ENCODE measurements around the gene CNOT6L.
"Not testable (repeated sequence)": the region's sequence is repeated elsewhere in the genome, so short reads cannot be mapped to it uniquely, and the experiment has no call there.

The CNOT6L gene

GRCh38 chr4:77777135-77777807 lies 41.9 kb downstream of the CNOT6L start:
- DNase-seq, result no peak

DNA sequence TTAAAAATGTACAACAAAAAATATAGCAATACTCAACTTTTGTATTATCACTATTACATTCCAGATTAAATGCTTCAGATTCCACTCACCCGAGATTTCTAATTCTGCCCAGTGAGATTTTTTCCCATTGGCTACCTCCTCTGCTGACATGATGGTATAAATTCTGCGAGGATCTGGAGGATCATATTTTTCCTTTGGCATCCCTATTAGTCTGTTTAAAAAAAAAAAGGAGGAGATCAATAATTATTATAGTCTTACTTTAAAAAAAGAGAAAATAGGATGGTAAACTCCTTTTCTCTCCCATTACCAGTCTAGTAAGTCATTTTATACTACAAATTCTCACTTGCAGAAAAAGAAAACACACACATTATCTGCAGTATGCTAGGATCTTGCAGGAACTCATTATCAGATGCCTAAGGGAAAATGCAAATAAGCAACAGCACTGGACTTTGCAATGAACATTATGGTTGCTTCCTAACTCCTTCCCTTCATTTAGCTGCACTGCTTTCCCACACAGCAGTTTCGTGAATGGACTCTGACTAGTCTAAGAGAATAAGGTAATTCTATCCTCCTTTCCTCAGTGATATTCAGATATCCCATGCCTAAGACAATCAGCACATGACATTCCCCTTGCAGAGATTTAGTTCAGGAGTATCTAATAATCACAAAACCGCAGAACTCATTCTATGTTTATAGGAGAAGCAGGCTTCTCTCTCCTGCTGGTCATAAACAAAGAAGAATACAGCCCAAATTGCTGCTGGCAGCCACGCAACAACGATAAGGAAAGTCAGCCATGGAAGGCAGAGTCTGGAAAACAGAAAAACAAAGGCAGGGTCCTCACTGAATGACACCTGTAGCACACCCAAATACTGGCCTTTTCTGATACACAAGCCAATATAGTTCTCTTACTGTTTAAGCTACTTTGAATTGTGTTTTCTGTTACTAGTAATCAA lies 42.7 kb downstream of the CNOT6L start:
- DNase-seq, result no peak

DNA sequence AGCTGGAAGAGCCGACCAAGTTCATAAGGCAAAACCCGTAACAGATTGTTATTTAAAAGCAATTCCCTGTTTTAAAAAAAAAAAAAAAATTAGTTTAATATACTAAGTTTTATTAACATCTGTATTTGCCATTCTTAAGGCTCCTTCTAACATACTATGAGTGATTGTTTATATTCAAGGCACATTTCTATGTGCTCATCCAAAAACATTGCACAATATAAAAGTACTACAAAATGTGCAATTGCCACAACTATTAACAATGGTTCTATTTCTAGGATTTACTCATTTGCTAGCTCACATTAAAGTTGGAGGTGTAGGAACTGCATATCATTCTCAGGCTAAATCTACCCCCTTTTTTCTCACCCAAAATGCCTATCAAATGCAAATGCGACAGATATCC lies 46.1 kb downstream of the CNOT6L start:
- DNase-seq, result no peak

DNA sequence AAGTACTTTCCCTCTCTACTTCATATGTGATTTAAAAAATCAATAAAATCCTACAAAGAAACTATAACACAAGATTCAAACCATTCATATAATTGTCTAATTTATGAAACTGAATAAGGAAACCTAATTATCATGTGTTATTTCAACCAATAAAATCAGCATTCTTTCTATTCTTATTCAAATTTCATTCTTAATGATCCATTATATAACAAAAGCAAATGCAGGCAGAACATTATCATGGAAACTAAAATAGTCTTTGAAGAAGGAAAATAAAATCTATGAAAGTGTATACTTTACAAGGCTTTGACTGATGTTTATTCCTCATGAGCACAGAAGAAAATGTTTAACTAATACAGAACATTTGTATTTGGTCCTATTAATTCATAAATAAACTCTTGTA lies 47.6 kb downstream of the CNOT6L start:
- DNase-seq, result no peak

- no peak for DNase-seq
These were observed 53.4 kb downstream of the CNOT6L start for GRCh38 chr4:77765720-77766119.

DNA sequence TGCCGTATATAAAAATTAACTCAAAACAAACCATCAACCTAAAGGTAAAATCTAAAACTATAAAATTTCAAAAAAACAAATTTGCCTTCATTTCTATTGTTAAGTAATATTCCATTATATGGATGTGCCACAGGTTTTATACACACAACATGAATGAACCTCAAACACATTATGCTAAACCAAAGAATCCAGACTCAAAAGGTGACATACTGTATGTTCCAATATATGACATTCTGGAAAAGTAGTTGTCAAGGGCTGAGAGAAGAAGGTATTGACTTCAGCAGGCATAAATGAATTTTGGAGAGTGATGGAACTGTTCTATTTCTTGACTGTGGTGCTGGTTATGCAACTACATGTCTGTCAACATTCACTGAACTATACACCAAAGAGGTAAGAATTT lies 56.6 kb downstream of the CNOT6L start:
- no peak for DNase-seq

DNA sequence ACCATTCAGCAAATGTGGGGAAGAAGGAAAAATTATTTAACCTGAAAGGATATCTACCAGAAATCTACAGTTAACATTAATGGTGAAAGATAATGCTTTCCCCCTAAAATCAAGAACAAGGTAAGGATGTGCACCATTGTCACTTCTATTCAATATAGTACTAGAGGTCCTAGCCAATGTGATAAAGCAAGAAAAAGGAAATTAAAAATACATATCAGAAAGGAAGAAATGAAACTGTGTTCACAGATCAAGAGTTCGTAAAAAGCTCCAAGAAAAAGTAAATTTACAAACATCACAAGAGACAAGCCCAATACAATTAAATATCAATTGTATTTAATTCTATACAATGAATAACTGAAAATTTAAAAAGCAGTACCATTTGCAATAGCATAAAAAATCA lies 57.6 kb downstream of the CNOT6L start:
- DNase-seq, result no peak

DNA sequence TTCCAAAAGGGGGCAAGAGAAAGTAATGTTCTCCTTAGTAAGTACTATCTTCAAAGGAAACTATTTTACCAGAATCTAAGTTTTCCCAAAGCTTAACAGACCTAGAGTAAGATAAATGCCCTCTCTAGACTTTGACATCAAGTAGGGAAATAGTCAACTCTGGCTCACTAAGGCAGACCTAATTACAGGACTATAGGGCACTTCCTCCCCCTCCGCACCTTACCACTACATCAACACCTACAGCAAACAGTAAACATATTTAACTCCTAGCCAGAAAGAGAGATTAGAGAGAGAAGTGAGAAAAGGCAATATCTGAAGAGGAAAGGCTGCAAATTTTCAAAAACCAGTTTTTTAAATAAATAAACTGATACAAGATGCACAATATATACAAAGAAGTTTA lies 60.4 kb downstream of the CNOT6L start:
- no peak for DNase-seq

DNA sequence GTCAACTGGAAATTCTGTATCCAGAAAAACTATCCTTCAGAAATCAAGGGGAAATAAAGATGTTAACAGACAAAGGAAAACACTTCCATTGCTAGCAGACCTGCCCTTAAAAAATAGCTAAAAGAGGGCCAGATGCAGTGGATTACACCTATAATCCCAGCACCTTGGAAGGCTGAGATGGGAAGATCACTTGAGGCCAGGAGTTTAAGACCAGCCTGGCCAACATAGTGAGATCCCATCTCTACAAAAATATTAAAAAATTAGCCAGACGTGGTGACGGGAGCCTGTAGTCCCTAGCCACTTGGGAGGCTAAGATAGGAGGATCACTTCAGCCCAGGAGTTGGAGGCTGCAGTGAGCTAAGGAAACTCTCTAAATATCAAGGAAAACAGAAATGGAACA lies 67.4 kb downstream of the CNOT6L start:
- DNase-seq, result no peak

GRCh38 chr4:77745792-77746191 lies 73.4 kb downstream of the CNOT6L start:
- no peak for DNase-seq

DNA sequence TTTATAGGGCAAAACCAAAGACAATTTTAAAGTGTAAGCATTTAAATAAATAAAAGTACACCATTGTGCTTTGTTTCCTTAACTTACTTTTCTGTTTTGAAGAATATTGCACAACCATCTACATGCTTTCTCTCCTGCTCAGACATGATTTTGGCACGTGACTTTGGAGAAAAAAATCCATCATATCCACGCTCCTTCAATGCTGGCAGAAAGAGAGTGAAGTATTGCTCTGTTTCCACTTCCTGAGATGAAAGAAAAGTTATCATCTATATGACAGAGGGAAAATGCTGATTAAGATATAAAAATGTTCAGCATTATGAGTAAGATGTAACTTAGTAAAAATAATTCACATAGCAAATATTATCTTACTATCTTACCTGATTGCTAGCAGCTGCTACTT lies 77.1 kb downstream of the CNOT6L start:
- DNase-seq, result no peak

- DNase-seq, result no peak
These were observed 78.7 kb downstream of the CNOT6L start for GRCh38 chr4:77740480-77740879.

DNA sequence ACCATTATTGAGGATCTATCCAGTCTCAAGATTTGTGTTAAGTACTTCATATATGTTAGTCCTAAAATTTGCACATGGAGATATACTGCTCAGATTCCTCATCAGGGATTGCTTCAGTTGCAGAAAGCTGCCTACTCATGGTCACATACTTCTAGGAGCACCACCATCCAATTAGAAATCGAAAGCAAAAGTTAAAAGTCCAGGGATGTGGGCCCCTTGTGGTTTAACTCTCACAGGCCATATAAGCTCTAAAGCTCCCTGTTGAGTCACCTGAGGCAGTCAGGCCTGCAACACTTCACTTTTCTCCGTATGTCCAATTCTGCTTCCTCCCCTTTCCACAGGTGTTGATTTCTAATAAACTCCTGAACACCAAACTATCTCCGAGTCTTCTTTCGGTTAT lies 84.2 kb downstream of the CNOT6L start:
- no peak for DNase-seq

DNA sequence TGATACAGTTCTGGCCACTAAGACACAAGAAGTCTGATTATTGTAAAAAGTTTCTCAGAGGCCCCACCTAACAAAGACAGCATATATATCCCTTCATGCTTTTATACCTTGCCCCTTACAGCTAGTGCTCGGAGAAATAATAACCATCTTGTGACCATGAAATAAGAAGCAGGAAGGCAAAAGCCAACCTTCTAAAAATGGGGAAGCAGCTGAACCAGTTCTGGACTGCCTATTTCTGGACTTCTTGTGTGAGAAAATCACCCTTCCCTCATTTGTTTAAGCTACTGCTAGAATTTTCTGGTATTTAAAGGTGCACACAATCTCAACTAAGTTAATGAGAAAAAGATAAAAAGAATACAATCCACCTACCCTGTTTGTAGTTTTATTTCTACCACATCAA lies 87.5 kb downstream of the CNOT6L start:
- DNase-seq, result no peak

- DNase-seq, result no peak
These were observed 90.7 kb downstream of the CNOT6L start for GRCh38 chr4:77728420-77728819.

DNA sequence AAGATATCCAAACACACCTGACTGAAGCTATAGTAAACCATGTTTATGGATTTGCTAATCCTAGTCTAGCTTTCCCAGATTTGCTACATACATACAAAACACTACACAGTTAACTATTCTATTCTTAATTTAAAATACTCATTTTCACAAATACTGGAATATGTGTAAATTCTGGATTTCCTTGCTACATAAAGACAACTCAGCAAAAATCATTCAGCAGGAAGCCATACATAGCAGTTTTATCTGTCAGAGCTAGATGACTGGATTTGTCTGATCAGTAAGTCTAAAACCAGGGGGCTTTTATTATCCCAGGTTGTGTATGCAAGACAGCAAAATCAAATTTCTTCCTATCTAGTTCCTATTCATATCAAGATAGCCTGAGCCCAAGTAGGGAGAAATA lies 98.1 kb downstream of the CNOT6L start:
- DNase-seq, result no peak

DNA sequence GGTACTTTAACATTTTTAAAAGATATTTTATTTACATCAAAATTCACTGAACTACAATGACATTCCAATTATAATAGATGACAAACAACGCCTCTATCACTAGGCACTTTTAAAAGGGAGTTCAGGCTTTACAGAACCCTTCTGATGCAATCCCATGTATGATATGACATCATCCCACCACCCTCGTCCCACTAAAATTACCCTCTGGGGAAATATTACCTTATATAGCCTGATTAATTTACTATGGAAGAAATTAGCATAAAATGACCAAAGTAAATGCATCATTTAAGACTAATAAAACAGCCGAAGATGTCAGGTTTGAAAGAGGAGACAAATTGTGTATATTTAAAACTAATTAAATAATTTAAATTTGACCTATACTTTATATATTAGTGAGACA lies 100.7 kb downstream of the CNOT6L start:
- DNase-seq, result not testable (repeated sequence)

DNA sequence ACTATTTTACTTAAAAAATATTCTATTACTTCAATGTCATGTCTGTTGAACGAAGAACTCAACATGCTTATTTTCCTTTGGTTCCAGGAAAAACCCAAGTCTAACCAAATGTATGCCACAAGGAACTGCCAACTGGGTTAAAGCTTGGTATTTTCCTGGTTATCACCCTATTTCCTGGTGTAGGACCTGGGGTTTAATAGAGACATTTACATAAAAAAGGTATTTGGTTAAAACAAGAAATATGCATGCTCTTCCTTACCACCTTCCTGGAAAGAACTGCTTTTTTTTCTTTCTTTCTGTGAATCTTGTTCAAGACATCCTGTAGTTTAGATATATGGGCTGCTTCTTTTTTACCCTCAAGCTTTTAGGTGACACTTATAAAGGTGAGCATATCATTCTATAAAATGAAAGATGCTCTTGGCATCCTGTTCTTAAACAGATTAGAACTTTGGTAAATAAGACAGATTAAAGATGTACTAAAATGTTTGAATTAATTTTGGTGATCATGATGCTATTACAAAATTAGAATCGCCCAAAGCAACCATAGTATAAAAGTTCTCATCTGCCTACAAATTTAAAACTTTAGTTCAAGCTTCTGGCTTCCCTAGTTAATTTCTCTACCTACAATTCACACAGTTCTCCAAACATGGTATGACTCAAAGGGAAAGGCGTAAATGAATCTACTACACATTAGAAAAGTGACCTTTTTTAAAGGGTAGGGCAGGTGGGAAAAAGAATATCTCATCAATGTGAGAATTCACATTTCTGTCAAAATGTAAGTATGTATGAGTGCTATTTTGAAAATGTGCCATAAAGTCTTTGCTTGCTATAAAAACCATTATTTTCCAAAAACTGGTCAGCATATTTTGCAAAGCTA lies 103.5 kb downstream of the CNOT6L start:
- no peak for DNase-seq

DNA sequence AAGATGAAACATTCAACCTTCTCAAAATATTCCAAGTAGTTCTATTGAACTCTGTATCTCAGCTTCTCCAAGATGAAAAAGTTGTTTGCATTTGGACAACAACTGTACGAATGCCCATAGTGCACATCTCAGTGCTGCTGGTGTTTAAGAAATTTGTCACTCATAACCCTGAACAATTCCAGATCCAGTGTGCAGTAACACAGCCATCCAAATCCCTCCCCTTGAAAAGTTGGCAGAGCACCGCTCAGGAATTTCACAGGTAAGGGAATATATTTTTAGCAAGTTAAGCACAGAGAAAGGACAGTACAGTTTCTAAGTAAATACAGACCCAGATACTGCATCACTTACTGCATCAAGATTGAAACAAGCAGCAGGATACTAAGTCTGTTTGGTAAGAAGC lies 104.7 kb downstream of the CNOT6L start:
- no peak for DNase-seq

DNA sequence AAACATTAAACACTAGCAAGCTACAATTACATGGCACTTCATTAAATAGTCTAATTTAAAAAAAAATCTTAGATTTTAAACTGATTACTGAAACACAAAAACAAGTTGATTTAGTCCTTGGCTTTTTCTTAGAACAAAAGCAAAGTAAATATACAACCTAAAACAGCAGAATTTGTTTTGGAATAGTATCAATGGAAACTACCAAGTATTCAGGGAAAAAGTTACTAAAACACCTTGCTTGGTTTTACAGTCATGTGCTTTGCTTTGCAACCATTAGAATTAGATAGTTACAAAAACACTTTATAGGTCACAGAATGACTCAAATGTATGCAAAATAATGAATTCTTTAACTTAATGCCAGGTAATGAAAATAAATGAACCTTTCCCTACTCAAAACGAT lies 105.3 kb downstream of the CNOT6L start:
- no peak for DNase-seq

GRCh38 chr4:77712675-77713074 lies 106.5 kb downstream of the CNOT6L start:
- DNase-seq, result no peak

- no peak for DNase-seq
These were observed 107.7 kb downstream of the CNOT6L start for GRCh38 chr4:77711469-77711868.

- no peak for DNase-seq
These were observed 108.5 kb downstream of the CNOT6L start for GRCh38 chr4:77710684-77711083.
